Stimulated activated CD4-positive, alpha-beta T cell treated with anti-CD3 and anti-CD28 coated beads, Interleukin-1b, Interleukin-23, amount 100 ng/mL, for 4 hours (primary cell): ENCODE data around the gene RUNX3.

Experiments used
- DNase-seq, 2 donors: peaks; one replicate each; pipeline ENCODE4 v3.0.0-alpha.2; 2020; ENCODE audit warnings: low read depth in 2 of 2

RUNX3 gene

DNA sequence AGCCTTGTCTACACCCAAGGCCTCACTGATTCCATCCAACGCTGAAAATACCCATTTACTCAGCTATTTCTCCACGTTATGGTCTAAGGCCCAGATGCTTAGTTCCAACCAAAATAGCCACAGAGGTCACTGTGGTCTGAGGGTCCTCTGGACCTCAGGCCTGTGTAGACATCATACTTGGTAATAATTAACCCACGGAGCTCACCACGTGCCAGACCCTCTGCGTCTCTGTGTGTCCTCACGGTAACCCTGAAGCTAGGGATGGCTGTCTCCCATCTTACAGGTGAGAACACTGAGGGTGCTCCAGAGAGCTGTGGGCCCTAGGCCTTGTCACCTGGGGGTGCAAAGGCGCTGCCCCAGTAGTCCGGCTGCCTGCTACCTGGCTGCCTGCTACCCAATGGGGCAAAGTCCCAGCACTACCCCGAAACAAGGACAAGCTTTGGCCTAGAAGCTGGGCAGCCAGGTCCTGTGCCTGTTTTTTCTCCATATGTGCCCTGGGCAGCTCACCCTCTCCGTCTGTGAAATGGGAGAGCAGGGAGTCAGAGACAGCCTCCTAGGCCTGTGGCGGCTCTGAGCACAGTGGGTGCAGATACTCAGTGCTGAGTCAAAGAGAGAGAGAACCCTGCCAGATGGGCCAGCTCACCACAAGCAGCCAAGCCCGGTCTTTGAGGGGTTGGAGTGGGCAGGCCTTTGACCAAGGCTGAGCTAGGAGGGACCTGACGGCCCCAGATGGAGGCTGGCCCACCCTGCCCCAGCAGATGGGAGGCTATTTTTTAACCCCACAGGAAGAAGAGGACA lies 17.0 kb upstream of the RUNX3 start:
- no peak for DNase-seq

DNA sequence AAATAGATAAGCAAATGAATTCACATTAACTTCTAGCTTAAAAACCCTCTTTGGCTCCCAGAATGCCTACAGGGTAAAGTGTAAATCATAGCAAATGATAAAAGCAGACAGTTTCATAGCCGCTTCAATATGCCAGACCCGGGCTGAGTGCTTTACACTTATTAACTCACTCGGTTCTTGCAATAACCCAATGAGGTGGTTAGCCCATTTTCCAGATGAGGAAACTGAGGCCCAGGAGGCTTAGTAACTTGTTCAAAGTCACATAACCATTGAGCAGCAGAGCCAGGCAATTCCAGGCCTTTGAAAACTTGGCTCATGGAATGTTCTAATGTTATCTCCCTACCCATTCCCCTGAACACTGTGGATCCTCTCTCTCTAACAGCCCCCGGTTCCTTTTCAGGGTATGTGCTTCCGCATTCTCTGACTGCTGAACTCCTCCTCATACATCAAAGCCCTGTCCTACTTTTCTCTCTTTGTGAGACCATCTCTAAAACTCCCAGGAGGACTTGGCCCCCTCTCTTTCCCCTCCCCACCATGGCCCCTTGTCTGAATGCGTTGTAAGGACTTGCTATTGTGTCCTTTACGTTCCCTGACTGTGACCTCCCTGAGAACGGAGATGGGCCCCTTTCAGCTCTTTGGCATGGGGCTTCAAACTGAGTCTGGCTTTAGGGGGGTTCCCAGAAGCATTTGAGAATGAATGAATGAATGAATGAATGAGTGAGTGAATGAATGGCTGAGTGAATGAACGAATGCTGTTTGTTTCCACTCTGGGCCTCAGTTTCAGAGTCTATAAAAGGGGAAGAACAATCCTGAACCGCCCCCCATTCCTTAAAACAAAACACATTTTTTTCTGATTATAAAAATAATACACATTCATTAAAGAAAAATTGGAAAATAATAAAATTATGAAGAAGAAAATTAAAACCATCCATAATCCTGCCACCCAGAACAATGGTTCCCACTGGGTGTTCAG lies 15.6 kb upstream of the RUNX3 start:
- DNase-seq = no peak

DNA sequence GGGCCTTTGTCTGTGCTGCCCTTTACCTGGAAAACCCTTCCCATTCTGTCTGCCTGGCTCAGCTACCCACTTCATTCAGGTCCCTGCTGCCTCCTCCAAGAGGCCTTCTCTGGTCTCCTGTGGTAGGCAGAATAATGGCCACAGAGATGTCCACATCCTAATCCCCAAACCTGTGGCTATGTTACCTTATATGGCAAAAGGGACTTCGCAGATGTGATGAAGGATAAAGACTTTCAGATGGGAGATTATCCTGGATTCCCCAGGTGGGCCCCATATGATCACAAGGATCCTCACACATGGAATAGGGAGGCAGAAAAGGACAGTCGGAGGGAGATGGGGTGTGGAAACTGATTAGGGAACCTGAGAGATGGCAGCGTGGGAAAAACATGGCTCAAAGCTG lies 14.2 kb upstream of the RUNX3 start:
- no peak for DNase-seq

DNA sequence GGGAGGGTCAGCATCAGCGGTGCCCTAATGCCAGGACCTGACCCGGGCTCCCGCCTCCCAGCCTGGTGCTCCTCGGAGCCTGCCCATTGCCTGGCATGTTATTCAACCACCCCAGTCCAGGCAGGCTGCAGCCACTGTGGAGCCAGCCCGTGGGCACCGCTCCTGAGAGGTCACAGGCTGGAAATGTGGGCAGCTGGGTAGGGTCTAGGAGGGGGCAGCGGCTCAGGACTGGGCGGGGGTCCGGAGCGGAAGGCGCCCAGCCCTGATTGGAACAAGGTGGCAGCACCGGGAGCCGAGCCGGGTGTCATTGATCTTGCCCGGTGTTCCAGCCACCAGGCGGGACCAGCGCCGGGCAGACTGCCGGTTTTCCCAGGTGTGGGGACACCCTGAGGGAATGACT lies 12.7 kb upstream of the RUNX3 start:
- DNase-seq = no peak

DNA sequence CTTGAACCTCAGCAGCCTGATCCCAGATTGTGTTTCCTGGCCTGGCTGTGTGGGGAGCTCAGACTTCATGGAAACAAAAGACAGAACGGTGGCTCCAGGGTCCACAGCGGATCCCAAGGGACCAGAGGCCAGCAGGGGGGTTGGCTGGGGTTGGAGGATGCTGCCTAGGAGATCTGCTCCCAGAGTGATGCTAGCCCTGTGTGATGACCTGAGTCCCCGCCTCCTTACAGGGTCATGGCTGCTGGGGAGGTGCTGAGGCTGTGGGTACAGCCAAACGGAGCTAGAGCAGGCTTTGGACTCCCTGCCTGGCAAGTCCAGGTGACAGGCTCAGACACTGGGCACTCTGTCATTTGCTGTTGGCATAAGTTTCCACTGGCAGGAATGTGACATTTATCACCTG lies 11.5 kb upstream of the RUNX3 start:
- no peak for DNase-seq

DNA sequence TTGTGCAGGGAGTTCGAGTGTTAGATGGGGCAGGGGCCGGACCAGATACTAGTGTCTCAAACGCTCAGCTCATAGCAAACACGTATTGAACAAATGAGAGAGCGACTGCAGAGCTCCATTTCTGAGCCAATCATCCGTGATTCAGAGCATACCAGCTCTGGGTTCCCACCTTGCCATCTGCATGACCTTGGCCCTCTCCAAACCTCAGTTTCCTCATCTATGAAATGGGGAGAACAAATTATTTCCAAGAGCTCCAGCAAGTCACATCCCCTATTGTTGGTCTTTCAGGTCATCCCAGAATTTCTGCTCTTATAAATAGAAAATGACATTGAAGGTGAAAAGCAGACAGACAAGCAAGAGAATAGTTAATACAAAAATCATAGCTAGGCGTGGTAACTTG lies 10.2 kb upstream of the RUNX3 start:
- no peak for DNase-seq

DNA sequence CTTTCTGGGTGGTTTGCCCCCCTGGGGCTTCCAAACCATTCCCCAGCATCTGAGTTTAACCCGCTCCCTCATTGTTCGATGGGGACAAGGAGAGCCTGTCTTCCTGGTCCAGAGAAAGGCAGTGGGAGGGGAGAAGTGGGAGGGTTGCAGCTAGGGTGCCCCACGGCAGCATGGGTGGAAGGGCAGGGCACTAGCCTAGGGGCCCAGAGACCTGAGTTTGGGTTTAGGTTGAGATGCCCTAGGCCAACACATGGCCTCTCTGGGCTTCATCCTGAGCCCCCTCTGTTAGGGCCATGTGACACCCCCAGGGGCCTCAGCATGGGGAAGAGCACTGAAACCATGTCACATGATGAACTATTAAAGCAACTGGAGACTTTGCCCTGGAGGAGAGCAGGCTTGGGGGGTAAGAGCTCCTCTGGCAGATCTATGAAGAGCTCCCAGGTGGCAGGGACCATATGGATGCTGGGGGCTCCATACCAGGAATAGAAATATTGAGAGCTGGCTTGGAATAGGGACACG lies 9.7 kb upstream of the RUNX3 start:
- no peak for DNase-seq

DNA sequence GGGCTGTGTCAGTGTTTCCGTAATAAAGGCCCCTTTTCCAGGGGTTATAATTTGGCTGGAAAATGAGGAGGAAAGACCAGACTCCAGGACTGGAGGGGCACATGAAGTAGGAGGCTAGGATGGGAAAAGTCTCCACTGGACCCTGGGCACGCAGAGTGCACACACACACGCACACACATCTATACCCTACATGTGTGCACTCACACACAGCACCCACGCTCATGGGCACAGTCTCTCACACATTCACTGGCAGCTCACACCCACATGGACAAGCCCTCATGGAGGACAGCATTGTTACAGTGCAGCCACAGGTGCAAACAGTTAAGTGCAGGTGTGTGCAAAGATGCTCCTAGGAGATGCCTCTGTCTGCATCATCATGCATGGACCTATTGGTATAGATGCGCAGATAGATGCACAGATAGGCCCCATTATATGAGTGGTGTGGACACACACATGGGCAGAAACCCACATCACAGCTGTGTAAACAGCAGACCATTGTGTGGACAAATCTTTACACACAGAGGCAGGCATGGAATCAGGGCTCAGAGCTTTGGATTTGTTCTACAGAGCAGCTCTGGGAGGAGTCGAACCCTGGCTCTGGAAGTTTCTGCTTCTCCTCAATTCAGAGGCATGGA lies 9.1 kb upstream of the RUNX3 start:
- DNase-seq = no peak

DNA sequence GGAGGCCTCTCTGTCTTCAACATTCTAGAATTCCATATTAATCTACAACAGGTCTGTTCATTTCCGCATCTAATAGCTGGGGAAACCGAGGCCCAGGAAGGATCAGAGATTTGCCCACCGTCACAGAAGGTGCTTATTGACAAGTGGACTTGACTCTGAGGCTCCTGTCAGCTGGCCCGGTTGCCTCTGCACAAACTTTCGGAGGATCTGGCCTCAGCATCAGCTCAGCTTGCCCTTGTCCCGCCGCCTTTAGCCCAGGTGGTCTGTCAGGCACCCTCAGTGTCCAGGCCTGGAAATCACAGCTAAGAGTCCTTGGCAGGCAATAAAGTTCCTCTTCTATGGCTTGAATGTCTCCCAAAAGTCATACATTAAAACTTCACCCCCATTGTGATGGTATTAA lies 8.2 kb upstream of the RUNX3 start:
- no peak for DNase-seq

DNA sequence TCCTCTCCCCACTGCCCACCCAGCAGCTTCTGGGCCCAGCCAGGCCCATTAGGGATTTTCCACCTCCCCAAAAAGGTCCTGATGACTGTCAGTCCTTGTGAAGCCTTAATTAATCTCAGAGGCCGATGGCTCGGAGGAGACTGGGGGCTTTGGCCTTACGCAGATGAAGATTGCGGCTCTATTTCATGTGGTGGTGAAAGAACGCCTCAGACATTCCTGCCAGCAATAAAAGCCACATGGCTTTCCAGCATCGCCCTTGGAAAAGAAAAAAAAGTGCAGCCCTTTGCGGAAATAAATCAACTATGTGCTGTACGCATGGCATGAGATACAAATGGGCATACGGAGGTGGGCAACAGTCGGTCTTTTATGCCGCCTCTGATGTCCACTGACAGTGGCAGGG lies 6.6 kb upstream of the RUNX3 start:
- DNase-seq = no peak

DNA sequence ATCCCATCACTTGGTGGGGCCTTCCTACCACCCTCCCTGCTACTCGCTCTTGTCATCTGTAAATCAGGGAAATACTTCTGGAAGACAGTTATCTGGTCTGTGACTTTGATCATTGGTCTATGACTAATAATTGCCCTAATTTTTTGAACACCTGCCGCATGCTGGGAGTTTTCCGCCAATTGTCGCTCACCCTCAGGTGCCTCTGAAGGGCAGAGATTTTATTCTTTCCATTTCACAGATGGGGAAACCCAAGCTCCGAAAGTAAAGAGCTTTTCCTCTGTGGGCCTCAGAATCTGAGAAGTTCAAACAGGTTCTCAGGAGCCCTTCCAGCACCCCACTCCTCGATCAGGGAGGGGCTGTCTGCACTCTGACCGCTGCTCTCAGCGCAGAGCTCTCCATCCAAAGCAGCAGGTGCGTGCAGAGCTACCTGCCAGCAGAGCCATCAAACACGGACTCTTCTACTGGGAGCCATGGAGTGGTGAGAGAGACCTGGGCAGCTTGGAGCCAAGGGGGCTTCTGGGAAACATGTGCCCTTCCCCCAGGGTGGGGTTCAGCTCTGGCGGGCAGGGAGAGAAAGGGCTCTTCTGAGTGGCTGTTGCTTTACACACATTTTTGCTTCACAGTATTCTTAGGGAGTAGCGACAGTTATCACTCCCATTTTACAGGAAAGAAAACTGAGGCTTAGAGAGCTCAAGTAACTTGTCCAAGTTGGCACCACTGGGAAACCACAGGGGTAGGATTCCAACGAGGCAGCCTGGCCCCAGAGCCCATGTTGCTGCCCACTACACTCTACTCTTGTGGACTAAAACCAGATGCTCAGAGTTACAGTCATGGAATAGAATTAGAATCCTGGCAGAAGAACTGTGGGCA lies 5.8 kb upstream of the RUNX3 start:
- no peak for DNase-seq

DNA sequence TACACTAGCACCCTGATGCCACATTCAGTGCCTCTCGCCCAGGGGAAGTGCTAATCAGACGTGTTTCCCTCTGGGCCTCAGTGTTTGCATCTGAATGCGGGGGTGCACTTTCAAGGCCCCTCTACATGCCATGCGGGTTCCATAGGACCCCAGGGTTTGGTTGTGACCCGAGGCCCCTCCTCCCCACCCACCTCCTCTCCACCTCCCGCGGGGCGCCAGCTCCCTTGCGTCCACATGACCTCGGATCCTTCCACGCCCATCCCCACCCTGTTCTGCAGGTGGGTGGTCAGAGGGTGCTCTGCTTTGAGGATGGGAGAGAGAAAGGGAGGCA lies 5.1 kb upstream of the RUNX3 start:
- no peak for DNase-seq

DNA sequence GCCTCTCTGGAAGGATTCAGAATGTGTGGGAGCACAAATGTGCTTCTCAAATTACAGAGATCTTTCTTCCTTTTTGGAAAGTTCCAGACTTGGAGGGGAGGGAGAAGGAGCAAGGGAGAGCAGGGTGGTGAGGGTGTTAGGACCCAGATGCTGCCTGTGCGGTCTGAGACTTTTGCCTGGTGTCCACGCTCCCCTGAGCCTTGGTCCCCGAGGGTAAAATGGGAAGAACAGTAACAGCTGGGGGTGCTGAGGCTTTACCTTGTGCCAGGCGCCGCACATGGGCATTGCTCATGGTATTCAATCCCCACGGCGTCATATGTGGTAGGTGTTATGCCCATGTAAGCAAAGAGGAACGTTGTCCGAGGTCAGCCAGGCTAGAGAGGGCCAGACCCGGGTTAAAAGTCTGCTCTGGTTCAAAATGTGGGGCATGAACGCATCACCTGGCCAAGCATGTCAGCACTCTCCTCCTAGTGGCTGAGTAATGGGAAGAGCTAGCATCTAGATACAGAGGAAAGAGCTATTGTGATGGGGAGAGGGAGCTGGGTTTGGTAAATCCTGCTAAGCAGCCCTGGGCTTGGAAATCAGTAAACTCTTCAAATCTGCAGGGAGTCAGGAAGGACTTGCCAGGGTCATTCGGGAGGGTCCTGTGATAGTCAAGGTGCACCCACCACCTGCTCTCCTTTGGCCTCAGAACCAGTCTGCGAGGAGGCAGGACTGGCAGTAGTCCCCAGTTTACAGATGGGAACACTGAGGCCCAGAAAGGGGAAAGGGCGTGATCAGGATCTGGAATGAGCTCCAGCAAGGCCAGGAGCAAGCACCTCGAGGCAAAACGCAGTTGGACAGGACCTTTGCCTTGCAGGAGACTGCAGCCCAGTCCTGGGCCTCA lies 4.5 kb upstream of the RUNX3 start:
- no peak for DNase-seq

DNA sequence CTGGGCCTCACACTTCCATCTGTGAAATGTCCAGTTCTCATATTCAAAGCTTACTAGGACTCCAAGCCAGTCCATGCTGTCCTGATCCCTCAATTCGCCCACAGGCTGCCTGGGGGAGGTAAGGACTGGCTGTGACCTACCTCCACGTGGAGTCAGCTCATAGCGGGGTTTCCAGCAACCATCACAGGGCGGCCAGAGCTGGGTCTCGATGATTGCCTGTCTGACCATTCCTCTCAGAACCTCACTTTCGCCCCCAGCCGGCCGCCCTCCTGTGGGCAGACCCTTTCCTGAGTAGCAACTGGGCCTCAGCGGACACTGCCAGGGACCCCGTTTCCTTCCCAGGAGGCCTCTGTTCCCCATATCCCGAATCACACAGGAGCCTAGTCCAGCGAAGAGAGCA lies 3.4 kb upstream of the RUNX3 start:
- no peak for DNase-seq

DNA sequence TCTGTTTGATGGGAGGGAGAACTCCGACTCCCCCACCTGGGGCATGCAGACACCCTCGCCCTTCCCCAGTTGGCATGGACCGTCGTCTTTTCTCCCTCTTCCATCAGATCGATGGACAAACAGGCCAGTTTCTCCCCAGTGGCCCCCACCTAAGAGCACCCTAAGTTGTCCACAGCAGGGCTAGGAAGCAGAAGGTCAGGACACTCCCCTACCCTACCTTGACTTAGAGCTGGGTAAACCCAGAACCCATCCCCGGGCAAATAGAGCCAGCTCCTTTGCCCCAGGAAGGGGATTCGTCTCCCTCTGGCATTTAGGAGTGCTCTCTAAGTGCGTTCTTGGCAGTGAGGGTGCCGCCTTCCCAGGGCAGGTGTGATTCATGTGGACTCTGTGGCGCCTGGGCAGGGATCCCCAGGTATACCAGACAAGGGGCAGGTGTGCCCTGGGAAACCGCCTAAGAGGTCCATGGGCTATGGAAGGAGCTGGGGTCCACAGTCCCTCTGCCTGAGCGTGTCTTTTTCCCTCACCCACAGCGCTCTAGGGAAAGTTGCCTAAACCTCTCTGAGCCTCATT lies 2.7 kb upstream of the RUNX3 start:
- no peak for DNase-seq

DNA sequence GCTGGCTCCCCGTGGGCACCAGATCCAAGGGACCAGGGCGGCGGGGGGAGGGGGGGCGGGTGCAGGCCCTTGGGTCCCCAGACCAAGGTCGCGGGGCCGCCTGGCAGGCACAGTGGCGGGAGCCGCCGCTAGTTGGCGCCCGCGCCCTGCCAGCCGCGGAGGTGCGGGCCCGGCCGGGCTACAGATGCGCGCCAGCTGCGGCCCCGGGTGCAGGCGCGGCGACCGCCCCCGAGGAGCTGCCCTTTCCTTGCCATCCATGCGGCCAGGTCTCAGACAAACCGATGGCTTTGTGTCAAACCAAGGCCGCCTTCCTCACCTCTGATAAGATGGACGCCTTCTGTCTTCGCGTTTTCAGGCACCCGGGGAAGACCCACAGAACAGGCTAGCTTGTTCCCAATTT lies 2.2 kb upstream of the RUNX3 start:
- peak; percentile 47 to 69 for DNase-seq

DNA sequence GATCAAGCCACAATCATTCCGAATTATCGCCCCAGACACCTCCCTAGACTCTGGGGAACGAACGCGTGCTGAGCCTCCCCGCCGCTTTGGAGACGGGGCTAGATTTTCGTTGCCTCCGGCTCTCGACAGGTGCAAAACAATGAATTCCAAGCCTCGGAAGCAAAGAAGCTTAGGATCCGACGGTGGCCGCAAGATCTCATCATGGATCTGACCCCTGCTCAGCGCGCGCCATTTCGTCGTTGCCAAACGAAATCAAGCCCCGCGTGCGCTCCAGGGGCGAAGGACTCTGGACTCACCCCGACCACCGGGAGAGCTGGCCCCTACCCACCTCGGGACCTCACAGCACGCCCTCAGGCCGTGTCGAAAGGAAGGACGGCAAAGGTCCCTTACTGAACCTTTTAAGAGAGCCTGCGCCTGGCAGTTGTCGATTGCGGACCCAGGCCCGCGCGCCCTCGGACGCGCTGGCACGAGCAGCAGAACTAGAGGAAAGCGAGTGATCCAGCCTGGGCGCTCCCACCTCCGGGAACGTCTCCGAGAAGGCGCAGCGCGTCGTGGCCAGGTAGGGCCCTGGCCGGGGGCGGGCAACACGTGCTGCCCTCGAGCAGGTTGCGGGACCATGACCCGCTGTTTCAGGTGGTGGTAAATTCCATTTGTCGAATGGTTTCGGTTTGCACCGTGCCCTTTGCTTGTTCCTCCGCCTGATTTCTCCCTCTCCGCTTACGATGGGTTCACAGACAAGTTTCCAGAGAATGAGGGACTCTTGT lies 1.6 kb upstream of the RUNX3 start:
- DNase-seq = no peak

DNA sequence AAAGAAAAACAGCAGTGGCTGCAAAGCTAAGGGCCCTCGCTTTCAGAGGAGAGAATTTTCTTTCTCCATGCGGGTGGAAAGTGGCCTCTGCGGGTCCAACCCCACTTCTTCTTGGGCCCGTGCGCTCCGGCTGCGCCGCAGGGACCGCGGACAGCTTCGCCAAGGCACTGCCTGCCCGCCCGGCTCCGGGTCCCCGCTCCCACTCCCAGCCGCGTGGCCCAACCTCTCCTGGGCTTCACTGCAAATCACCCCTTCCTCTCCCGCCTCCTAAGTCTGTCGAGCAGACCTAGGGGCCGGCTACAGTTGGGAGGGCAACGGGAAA lies 1.0 kb upstream of the RUNX3 start:
- no peak for DNase-seq
